GM19238 (cell line): Measurements from ENCODE around the gene OGG1.

ENCODE experiments used
- DNase-seq: peaks from one replicate; pipeline ENCODE4 v3.0.0; 2011; ENCODE audit warnings: low spot score; ENCODE audit not compliant: insufficient read length

OGG1 gene

DNA sequence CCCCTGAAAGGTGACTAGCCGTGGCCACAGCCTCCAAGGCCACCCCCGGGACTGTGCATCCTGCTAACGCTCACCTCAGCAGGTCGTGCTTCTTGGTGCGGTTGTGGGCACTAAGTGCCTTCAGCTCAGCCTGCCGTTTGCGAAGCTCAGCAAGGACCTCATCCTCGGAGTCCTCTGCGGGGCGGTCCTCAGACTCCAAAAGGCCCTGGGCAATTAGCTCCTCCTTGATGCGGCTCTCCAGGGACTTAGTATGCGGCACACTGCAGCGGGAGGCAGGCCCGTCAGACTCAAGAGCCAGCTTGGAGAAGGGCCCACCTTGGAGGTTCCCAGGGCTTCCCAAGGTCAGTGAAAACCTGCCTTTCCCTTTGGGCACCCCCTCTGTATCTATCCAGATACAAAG, 34.2 kb downstream of the OGG1 start:
- DNase-seq: no peak

DNA sequence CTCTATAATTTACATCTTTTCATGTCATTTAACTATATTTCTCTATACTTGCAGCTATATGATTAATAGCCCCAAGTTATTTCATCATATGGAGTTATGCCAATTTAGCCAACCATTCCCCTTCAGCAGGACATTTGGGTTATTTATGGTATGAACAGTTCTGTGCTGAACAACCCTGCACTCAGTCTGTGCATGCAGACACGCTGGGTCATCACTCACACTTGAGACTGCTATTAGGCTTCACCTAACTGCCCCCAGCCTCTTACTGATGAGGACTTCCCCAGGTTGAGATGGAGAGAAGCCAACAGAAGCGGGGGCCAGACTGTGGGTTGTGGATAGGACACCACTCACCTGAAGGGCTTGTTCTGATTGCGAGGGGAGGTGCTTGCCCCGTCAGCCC, 35.2 kb downstream of the OGG1 start:
- no peak for DNase-seq

DNA sequence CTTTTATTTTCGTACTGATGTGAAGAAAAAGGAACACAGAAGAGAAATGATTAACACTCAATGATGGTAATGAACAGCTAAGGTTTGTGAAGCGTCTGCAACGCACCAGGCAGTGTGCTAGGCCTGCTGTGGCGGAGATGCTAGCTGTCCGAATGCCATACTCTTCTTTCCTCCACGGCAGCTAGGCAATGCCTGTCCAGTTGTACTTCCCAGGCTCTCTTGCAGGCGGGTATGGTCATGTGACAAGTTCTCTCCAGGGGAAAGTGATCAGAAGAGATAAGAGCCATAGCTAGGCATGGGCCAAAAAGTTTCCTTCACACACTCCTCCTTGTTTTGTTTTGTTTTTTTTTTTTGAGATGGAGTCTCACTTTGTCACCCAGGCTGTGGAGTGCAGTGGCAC, 35.9 kb downstream of the OGG1 start:
- DNase-seq: no peak

DNA sequence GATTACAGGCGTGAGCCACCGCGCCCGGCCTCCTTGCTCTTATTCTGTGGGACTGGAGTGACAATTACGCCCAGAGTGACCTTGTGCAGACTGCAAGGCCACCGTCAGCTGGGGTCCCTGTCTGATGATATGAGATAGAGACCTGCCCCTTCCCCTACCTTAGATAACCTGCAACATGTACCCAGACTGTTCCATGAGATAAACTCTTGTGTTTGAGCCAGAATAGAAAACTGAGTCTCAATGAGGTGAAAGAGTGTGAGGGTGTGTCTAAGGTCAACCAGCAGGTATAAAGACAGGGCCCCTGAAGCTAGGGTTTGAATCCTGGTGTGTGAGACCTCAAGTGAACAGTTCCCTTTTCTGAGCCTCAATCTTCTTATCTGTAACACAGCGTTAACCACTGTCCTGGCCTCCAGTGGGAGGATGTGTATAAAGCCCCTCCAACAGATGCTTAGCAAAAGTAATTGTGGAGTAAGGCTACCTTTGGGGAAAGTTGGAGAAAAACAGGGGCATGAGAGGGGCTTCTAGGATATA, 36.5 kb downstream of the OGG1 start:
- no peak for DNase-seq

DNA sequence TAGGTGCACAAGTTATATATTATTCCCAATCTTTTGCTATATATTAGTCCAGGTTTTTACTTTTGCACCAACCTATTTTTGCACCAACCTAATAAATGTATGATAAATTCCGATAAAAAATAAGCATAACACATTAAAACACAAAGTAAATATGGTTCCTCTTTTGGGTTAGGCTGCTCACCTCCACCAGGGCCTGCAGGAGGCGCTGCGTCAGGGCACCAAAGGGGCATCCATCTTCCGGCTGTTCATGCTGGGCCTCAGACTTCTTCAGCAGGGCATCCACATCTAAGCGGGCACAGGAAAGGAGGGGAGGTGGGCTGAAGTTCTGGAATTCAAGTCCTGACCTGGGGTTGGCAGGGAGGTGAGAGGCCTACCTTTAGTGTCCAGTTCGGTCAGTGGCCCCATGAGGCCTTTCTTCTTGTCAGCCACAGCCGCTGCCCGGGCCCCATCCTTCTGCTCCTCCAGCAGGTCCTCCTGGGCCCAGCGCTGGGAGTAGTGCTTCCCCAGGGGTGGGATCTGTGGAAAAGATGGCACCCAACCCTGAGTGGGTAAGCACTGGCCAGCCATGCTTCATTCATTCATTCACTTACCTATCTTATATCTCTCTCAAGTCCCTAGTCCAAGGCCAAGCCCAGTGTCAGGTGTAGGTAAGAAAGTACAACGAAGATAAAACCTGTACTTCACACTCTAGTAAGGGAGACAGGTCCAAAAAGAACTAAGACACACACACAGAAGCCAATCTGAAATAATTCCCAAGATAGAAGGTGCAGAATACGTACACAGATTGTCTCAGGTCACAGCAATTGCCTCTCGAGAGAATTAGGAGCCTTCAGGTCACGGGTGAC, 37.3 kb downstream of the OGG1 start:
- no peak for DNase-seq

DNA sequence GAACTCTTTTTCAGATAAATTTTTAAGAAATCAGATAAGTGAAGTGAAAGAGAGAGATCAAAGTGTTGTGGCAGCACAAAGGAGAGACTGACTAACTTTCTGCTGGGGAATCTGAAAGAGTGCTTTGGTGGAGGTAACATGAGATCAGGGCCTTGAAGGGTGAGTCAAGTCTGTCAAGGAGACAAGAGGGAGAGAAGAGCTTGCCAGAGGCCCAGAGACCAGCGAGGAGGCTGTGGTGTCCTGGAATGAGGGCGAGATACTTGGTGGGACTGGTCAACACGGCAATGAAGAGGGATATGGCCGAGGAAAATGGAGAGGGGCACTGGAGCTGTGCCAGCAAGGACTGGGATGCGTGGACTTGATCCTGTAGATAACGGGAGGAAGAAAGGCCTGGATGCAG, 38.0 kb downstream of the OGG1 start:
- DNase-seq: no peak

DNA sequence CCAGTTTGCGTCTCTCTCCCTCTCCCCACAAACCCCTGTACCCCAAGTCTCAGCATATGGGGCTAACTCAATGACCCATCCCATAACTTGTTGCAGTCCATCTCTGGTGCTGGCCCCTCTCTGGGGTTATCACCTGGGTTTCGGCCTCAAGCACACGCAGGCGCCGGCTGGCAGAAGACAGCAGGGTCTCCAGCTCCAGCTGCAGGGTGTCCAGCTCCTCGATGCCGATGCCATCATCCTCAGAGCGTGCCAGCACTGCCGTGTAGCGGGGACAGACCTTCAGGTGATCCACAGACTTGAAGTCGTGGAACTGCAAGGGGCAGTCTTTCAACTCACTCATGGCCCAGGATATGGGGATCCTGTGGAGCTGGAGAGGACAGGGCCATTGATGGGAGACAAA, 41.4 kb downstream of the OGG1 start:
- no peak for DNase-seq

DNA sequence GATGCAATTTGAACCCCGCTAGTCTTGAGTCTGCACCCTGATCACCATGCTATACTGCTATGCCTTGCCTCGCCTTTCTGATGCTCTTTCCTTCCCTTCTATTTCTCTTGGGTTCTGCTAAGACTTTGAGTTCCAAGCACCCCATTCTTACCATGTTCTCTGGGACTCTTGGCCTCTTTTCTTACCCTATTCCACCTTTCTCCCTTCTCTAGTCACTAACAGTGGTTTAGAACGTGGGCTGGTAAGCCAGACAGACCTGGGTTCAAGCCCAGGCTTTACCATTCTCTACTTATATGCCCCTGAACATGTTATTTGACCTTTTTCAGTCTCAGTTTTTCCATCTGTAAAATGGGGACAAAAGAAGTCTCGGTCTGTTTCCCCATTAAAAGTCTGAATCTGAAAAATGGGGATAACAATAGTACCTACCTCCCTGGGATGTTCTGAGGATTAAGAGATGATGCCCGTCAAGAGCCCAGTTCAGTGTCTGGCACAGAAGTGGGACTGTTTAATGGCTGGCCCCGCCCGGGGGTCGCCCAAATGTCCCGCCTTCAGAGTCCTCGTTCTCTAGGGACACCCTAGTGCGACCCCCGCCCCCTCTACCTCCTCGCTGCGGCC, 42.1 kb downstream of the OGG1 start:
- DNase-seq: no peak

DNA sequence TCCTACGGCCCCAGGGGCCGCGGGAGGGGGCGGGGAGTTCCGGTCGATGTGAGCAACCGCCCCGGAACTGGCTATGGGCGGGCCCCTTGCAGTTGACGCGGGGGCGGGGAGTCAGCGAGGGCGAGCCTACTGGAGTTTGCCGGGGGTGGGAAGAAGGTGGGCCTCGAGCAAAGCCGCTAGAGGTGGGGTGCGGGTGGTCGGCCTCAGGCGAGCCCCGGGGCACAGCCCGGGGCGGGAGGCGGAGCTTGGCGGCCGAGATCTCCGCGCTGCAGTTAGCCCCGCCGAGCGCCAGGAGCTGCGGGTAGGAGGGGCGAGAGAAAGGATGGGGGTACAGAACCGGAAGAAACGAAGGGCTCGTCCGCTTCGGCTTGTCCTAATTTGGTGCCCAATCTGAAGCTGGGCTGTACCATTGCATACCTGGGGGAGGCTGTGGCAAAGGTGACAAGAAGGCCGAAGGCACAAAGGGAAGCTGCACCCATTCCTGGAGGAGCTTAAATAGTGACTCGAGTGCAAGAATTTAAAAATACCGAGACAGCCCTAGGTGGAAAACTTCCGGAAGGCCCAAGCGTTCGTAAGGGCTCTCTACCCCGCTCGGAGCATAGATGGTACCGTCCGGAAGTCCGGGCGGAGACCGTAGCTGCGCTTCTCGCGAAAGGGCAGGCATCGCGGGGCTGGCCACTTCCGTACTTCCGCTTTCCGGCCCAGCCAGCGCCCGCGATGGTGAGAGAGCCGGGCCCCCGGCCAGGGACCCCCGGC, 42.8 kb downstream of the OGG1 start, which contains the start of the genes ARPC4 and TADA3:
ARPC4 (plus strand) TSS at position 678 of the 756 bp plus-strand sequence; CDS start at position 718, 40 bp downstream.
TADA3 (minus strand) TSS at position 69 of the 756 bp plus-strand sequence. CDS start 1,007 bp downstream, outside the sequence.
- DNase-seq: peak; percentile 82

DNA sequence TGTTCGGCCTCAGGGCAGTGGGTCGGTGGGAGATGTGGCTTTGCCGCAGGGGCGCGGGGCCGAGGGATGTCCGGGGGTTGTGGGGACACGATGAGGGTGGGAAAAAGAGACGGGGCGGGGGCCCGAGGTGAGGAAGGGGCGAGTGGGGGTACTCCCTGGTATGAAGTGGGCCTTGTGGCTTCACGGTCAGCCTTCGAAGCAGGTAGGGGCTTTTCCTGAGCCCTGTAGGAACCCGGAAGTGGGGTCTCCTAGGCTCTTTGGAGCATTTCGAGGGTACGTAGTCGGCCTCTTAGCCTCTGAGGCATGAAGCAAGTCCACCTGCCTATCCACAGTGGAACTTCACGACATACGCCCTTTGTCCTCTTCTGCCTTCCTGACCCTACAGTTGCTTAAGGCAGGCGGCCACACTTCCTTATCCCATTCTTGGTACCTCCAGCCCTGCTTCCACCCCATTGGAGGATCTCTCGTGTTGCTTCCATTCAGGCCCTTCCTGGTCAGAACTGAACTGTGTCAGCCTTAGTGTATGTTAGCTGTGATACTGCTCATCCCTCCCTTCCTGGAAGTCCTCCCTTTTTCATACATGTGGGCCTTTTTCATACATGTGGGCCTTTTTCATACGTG, 43.5 kb downstream of the OGG1 start:
- no peak for DNase-seq

DNA sequence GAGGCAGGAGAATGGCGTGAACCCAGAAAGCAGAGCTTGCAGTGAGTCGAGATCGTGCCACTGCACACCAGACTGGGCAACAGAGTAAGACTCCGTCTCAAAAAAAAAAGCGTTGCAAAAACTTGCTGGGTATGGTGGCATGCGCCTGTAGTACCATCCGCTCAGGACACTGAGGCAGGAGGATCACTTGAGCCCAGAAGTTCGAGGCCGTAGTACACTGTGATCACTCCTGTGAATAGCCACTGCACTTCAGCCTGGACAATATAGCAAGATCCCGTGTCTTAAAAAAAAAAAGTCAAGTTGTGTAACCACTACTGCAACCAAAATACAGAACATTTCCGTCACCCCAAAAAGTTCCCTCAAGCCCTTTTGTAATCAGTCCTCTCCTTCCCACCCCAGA, 44.6 kb downstream of the OGG1 start:
- no peak for DNase-seq

DNA sequence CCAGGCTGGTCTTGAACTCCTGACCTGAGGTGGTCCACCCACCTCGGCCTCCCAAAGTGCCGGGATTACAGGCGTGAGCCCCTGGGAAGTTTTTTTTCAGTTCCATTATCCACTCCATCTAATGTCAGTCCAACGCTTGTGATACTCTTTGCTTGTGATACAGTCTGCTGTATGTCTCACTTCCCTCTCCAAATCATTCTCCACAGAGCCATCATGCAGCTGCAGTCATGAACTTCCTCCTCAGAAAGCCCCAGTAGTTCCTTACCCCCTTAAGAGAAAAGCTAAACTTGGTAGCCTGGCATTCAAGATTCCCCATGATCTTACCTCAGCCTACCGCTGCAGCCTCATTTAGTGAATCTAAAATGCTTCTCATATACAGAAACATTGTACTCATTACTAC, 45.5 kb downstream of the OGG1 start:
- DNase-seq: no peak

DNA sequence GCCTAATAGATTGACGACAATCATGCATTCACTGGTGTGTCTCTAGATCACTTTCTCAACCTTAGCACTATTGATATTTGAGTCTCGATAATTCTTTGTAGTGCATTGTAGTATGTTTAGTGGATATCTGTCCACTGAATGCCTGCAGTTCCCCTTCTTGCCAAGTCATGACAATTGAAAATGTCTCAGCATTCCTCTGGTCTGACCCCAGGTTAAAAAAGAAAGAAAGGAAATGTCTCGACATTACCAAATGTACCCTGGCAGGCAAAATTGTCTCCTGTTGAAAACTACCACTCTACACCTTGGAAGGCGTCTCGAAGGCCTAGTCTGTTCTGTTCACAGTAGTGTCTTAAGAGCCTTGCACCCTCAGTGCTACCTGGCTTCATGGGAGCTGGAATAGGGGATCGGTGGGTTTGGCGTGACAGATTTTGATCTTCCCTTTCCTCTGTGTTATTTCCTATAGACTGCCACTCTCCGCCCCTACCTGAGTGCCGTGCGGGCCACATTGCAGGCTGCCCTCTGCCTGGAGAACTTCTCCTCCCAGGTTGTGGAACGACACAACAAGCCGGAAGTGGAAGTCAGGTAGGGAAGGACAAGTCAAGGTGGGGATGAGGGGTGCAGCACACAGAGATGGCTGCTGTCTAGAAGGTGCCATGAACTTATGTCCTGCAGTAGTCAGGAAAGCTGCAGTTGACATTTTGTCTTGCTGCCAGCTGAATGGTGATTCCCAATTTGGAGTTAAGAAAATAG, 47.6 kb downstream of the OGG1 start:
- no peak for DNase-seq

DNA sequence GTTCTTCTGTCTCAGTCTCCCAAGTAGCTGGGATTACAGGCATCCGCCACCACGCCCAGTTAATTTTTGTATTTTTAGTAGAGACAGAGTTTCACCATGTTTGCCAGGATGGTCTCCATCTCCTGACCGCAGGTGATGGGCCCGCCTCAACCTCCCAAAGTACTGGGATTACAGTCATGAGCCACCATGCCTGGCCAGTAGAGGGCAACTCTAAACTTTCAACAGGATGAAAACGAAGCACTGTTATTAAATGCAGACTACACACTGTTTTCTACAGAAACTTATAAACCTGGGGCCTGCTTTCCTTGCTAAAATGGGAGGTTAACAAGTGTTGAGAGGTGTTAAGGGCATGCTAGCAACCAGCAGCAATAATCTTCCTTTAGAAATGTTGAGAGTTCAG, 50.8 kb downstream of the OGG1 start:
- no peak for DNase-seq

DNA sequence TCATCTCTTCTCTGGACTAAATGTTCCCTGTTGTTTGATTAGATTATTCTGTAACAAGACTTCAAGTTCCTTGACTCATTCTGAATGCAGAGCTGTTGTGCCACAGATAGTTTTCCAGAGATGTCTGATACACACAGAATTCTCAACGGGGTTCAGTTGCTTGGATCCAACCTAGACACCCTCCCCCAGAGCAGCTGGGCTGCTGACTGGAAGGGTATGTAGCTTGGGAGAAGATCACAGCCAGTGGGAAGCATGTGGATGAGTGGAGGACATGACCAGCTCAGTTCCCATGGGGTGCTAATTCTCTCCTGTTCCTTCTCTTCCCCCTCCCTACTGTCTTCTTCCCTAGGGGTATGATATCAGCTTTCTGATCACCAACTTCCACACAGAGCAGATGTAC, 53.7 kb downstream of the OGG1 start:
- DNase-seq: no peak

DNA sequence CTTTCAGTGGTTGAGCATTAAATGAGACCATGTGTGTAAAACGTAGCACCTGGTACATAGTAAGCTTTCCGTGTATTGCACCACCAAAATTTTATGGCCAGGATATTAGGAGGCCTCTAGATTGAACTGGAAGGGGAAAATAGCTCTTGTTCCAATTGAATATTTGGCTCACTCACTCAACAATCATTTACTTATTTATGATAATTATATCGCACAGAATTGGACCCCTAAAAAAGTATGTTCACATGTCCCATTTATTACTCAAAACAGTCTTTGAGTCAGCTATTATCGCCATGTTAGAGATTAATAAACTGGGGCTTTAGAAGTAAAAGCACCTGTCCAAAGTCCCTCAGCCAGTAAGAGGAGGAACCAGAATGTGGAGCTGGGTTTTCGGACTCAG, 55.2 kb downstream of the OGG1 start:
- no peak for DNase-seq

DNA sequence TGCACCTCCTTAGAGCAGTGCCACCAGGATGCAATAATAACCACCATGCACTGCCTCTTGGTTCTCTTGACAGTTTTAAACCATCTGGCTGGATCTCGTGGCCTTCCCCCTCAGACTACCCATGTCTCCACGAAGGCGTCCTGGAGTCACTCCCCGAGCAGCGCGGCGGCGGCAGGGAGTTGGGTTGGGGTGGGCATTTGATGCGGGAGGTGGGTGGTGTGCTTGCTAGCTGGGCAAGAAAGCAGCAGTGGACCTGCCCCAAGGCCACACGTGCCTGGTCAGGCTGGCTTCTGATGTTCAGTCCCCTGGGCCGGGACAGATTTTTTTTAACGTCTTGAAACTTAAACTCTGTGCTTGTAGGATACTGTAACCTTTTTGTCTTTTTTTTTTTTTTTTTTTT, 56.4 kb downstream of the OGG1 start:
- no peak for DNase-seq
